Astrocyte (in vitro differentiated cells and primary cell): Measurements from ENCODE around the gene SLC38A3. TPM values are rescaled to one million over a fixed set of nuclear protein-coding genes. Genes with fewer than 3 reads are reported as not detected.

Source experiments
- DNase-seq: peaks from one replicate; pipeline ENCODE4 v3.0.0-alpha.2; 2010; ENCODE audit warnings: low read depth
- FAIRE-seq: peaks from 2 replicates; lab custom pipeline; 2011; peaks lifted over from hg19 to GRCh38; lab: Jason Lieb, UNC
- H2AFZ ChIP-seq: 2 replicates; pipeline ENCODE4 v1.6.0; 2012; ENCODE audit warnings: low read depth, low read length, inconsistent platforms
- H3K27ac ChIP-seq: 2 replicates; pipeline ENCODE4 v1.5.1; 2011; ENCODE audit warnings: low read depth, low read length, inconsistent platforms
- H3K27me3 ChIP-seq: 2 replicates; pipeline ENCODE4 v1.6.0; 2011; ENCODE audit warnings: low read length, inconsistent platforms; ENCODE audit not compliant: insufficient read depth
- H3K36me3 ChIP-seq: 2 replicates; pipeline ENCODE4 v1.5.1; 2011; ENCODE audit warnings: low read length, inconsistent platforms; ENCODE audit not compliant: insufficient read depth
- H3K4me1 ChIP-seq: 2 replicates; pipeline ENCODE4 v1.5.1; 2011; ENCODE audit warnings: low read length, inconsistent platforms; ENCODE audit not compliant: insufficient read depth
- H3K4me2 ChIP-seq: 2 replicates; pipeline ENCODE4 v1.6.0; 2012; ENCODE audit warnings: low read length, inconsistent platforms
- H3K4me3 ChIP-seq: 2 replicates; pipeline ENCODE4 v1.5.1; 2011; ENCODE audit warnings: low read depth, mild to moderate bottlenecking, low read length, inconsistent platforms; ENCODE audit not compliant: insufficient read depth
- H3K79me2 ChIP-seq: 2 replicates; pipeline ENCODE4 v1.6.0; 2012; ENCODE audit warnings: mild to moderate bottlenecking, low read length, inconsistent platforms; ENCODE audit not compliant: insufficient read depth
- H3K9ac ChIP-seq: 2 replicates; pipeline ENCODE4 v1.6.0; 2012; ENCODE audit warnings: mild to moderate bottlenecking, low read length, inconsistent platforms
- H3K9me3 ChIP-seq: 2 replicates; pipeline ENCODE4 v1.5.1; 2012; ENCODE audit warnings: low read depth, mild to moderate bottlenecking, low read length, inconsistent platforms; ENCODE audit not compliant: insufficient read depth
- H4K20me1 ChIP-seq: 2 replicates; pipeline ENCODE4 v1.6.0; 2012; ENCODE audit warnings: low read length, inconsistent platforms; ENCODE audit not compliant: insufficient read depth
- H3K27ac Mint-ChIP-seq: one replicate; pipeline ENCODE4 v1.8.0; 2021; ENCODE audit warnings: mild to moderate bottlenecking, mixed read lengths; ENCODE audit not compliant: unreplicated experiment
- H3K27me3 Mint-ChIP-seq: one replicate; pipeline ENCODE4 v1.8.0; 2021; ENCODE audit warnings: low read depth, mixed read lengths; ENCODE audit not compliant: unreplicated experiment
- H3K36me3 Mint-ChIP-seq: one replicate; pipeline ENCODE4 v1.8.0; 2021; ENCODE audit warnings: low read depth, mixed read lengths; ENCODE audit not compliant: unreplicated experiment
- H3K4me1 Mint-ChIP-seq: one replicate; pipeline ENCODE4 v1.8.0; 2021; ENCODE audit warnings: low read depth, mixed read lengths; ENCODE audit not compliant: unreplicated experiment
- H3K4me3 Mint-ChIP-seq: one replicate; pipeline ENCODE4 v1.8.0; 2021; ENCODE audit warnings: mild to moderate bottlenecking, moderate library complexity, mixed read lengths; ENCODE audit not compliant: unreplicated experiment
- H3K9me3 Mint-ChIP-seq: one replicate; pipeline ENCODE4 v1.8.0; 2021; ENCODE audit warnings: mild to moderate bottlenecking, mixed read lengths; ENCODE audit not compliant: unreplicated experiment
- CTCF ChIP-seq: IDR thresholded peaks from 2 replicates; pipeline ENCODE4 v1.5.1; 2011; ENCODE audit warnings: low read depth, mild to moderate bottlenecking, inconsistent platforms, low read length, moderate library complexity; ENCODE audit not compliant: insufficient read depth
- EZH2 ChIP-seq: IDR thresholded peaks from 2 replicates; pipeline ENCODE4 v1.6.1; 2012; ENCODE audit warnings: mild to moderate bottlenecking, low read length, inconsistent platforms; ENCODE audit not compliant: insufficient read depth
- total RNA-seq: library from RNA; stranded (reverse); gene quantifications from 2 replicates; pipeline ENCODE4 v1.2.1, GENCODE V29; 2021

The SLC38A3 gene
- total RNA-seq, 1 donor from 2014 or later, result 0.68 TPM

GRCh38 chr3:50266836-50267235, 61.8 kb downstream of the SLC38A3 start:
- peaks cover 3% of the 10 kb centered on the region for H3K27me3 Mint-ChIP-seq
- H3K4me1 Mint-ChIP-seq, result peaks cover 31% of the 10 kb centered on the region
- no peaks in the 10 kb centered on the region for H3K9me3 ChIP-seq
- H3K9ac ChIP-seq, result peak overlapping the region; percentile 55
- no peak overlapping the region for H3K4me3 Mint-ChIP-seq
- H3K27me3 ChIP-seq, result no peaks in the 10 kb centered on the region
- peaks cover 42% of the 10 kb centered on the region for H3K4me1 ChIP-seq
- no peaks in the 10 kb centered on the region for H3K36me3 Mint-ChIP-seq
- no peak for FAIRE-seq
- no peak for DNase-seq
- H3K27ac ChIP-seq, result no peak overlapping the region
- no peak for TF ChIP-seq CTCF
- TF ChIP-seq EZH2, result no peak
- H4K20me1 ChIP-seq, result no peaks in the 10 kb centered on the region
- H3K27ac Mint-ChIP-seq, result no peak overlapping the region
- H3K9me3 Mint-ChIP-seq, result no peaks in the 10 kb centered on the region
- H3K36me3 ChIP-seq, result no peaks in the 10 kb centered on the region
- no peak overlapping the region for H2AFZ ChIP-seq
- H3K4me3 ChIP-seq, result no peak overlapping the region
- peak overlapping the region; percentile 78 for H3K4me2 ChIP-seq
- H3K79me2 ChIP-seq, result no peaks in the 10 kb centered on the region

- Mint-ChIP-seq H3K36me3 (no peaks in the 10 kb centered on the region), H3K27me3 (peaks cover 3% of the 10 kb centered on the region), H3K9me3 (no peaks in the 10 kb centered on the region), H3K4me1 (peaks cover 31% of the 10 kb centered on the region), H3K4me3 (no peak overlapping the region), H3K27ac (no peak overlapping the region)
- peak overlapping the region; percentile 55 for H3K9ac ChIP-seq
- DNase-seq (no peak), FAIRE-seq (no peak)
- H3K79me2 ChIP-seq, result no peaks in the 10 kb centered on the region
- no peaks in the 10 kb centered on the region for H4K20me1 ChIP-seq
- H3K27me3 ChIP-seq, result no peaks in the 10 kb centered on the region
- H3K27ac ChIP-seq, result no peak overlapping the region
- no peak for TF ChIP-seq CTCF
- no peak for TF ChIP-seq EZH2
- H3K4me1 ChIP-seq, result peaks cover 42% of the 10 kb centered on the region
- peak overlapping the region; percentile 78 for H3K4me2 ChIP-seq
- H3K36me3 ChIP-seq, result no peaks in the 10 kb centered on the region
- H3K9me3 ChIP-seq, result no peaks in the 10 kb centered on the region
- no peak overlapping the region for H2AFZ ChIP-seq
- H3K4me3 ChIP-seq, result no peak overlapping the region
Measured at GRCh38 chr3:50267280-50267913, 62.3 kb downstream of the SLC38A3 start.

GRCh38 chr3:50268276-50268675, 63.2 kb downstream of the SLC38A3 start:
- peaks cover 2% of the 10 kb centered on the region for H3K27me3 ChIP-seq
- H3K4me1 ChIP-seq, result peaks cover 42% of the 10 kb centered on the region
- Mint-ChIP-seq H3K9me3 (no peaks in the 10 kb centered on the region), H3K4me1 (peaks cover 33% of the 10 kb centered on the region), H3K27me3 (peaks cover 5% of the 10 kb centered on the region), H3K27ac (no peak overlapping the region), H3K36me3 (peaks cover 2% of the 10 kb centered on the region), H3K4me3 (no peak overlapping the region)
- H3K36me3 ChIP-seq, result no peaks in the 10 kb centered on the region
- FAIRE-seq (no peak), DNase-seq (no peak)
- H3K4me2 ChIP-seq, result no peak overlapping the region
- no peaks in the 10 kb centered on the region for H3K9me3 ChIP-seq
- H2AFZ ChIP-seq, result no peak overlapping the region
- no peak overlapping the region for H3K4me3 ChIP-seq
- H4K20me1 ChIP-seq, result no peaks in the 10 kb centered on the region
- no peak overlapping the region for H3K27ac ChIP-seq
- H3K9ac ChIP-seq, result no peak overlapping the region
- no peaks in the 10 kb centered on the region for H3K79me2 ChIP-seq
- TF ChIP-seq CTCF (no peak), EZH2 (no peak)
